Tibial nerve (tissue), 3 donors: Measurements from ENCODE around the gene SEL1L3.

Experiments
- POLR2A ChIP-seq, 2 donors: fragments of 450-650 bp; IDR thresholded peaks; one replicate each; pipeline ENCODE4 v1.6.1; 2017; ENCODE audit warnings: antibody characterized with exemption in 2 of 2, mild to moderate bottlenecking in 2 of 2, moderate library complexity in 2 of 2
- TF ChIP-seq, protein P1 (sequence below), 5 experiments: fragments of 200-600 bp in 3 of 5; fragments of 450-650 bp in 2 of 5; sonication (generic) in 3 of 5; IDR thresholded peaks; one replicate each; pipeline ENCODE4 v1.5.1; 2016 to 2019; ENCODE audit warnings: antibody characterized with exemption in 5 of 5, mild to moderate bottlenecking in 3 of 5, moderate library complexity in 2 of 5

DNA sequence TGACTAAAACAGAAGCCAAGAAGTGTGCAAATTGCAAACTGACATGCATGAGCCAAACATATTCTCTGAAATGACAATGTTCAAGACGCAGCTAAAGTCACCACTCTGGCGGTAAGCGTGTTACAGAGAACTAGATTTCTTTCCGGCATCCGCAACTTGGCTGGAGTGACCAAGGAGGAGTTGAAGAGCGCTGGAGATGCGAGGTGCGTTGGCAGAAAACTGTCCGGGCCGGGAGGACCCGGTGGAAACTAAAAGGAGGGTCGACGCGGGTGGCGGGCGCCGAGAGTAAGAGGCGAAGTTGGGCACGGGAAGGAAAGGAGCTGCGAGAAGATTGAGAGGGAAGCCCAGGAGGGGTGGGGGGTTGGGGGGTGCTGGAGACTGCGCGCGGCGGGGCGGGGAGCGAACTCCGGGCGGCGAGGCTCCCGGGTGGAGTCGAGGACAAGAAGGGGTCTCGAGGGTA is 807 bp downstream of the SEL1L3 start:
- TF ChIP-seq, protein P1, sequence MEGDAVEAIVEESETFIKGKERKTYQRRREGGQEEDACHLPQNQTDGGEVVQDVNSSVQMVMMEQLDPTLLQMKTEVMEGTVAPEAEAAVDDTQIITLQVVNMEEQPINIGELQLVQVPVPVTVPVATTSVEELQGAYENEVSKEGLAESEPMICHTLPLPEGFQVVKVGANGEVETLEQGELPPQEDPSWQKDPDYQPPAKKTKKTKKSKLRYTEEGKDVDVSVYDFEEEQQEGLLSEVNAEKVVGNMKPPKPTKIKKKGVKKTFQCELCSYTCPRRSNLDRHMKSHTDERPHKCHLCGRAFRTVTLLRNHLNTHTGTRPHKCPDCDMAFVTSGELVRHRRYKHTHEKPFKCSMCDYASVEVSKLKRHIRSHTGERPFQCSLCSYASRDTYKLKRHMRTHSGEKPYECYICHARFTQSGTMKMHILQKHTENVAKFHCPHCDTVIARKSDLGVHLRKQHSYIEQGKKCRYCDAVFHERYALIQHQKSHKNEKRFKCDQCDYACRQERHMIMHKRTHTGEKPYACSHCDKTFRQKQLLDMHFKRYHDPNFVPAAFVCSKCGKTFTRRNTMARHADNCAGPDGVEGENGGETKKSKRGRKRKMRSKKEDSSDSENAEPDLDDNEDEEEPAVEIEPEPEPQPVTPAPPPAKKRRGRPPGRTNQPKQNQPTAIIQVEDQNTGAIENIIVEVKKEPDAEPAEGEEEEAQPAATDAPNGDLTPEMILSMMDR (IDR thresholded peaks at IDR 0.05), result no peak
- TF ChIP-seq POLR2A (IDR thresholded peaks at IDR 0.05), result no peak
